ENCODE results near the gene ZNF527.
A peak's percentile ranks its signal among the peaks of the same experiment; 100 is the strongest.
"Not testable (repeated sequence)": the region's sequence is repeated elsewhere in the genome, so short reads cannot be mapped to it uniquely, and the experiment has no call there.

ZNF527 gene

GRCh38 chr19:37370880-37371661, at the start of gene ZNF527:
TSS of gene ZNF527 (plus strand) at chr19:37371099. CDS start at chr19:37374199, 3,100 bp downstream.
- DNase-seq, result peak; percentile 96

- no peak for DNase-seq
Observed at GRCh38 chr19:37329686-37330085, 41.2 kb upstream of the ZNF527 start.

- no peak for DNase-seq
Observed at GRCh38 chr19:37332839-37333238, 38.1 kb upstream of the ZNF527 start.

GRCh38 chr19:37333457-37333856, 37.4 kb upstream of the ZNF527 start:
- DNase-seq, result no peak

GRCh38 chr19:37334179-37335071, 36.5 kb upstream of the ZNF527 start:
- peak; percentile 85 to 86 for DNase-seq

GRCh38 chr19:37342753-37343152, 28.1 kb upstream of the ZNF527 start:
- no peak for DNase-seq

- DNase-seq, result no peak
Observed at GRCh38 chr19:37346091-37346490, 24.8 kb upstream of the ZNF527 start.

- DNase-seq, result no peak
Observed at GRCh38 chr19:37348060-37348459, 22.8 kb upstream of the ZNF527 start.

GRCh38 chr19:37353968-37354367, 16.9 kb upstream of the ZNF527 start:
- DNase-seq, result no peak

GRCh38 chr19:37355901-37356300, 15.0 kb upstream of the ZNF527 start:
- no peak for DNase-seq

GRCh38 chr19:37361994-37362393, 8.9 kb upstream of the ZNF527 start:
- DNase-seq, result no peak

GRCh38 chr19:37362733-37363132, 8.2 kb upstream of the ZNF527 start:
- DNase-seq, result no peak

GRCh38 chr19:37370386-37370879, 466 bp upstream of the ZNF527 start:
- not testable (repeated sequence) for DNase-seq

GRCh38 chr19:37389234-37389633, 18.3 kb downstream of the ZNF527 start:
- no peak for DNase-seq

- not testable (repeated sequence) for DNase-seq
Observed at GRCh38 chr19:37391399-37391798, 20.5 kb downstream of the ZNF527 start.

GRCh38 chr19:37401078-37401477, 30.2 kb downstream of the ZNF527 start:
- no peak for DNase-seq

- no peak for DNase-seq
Observed at GRCh38 chr19:37403403-37403802, 32.5 kb downstream of the ZNF527 start.

GRCh38 chr19:37406140-37406846, 35.4 kb downstream of the ZNF527 start:
- DNase-seq, result not testable (repeated sequence)

- no peak for DNase-seq
Observed at GRCh38 chr19:37412700-37413099, 41.8 kb downstream of the ZNF527 start.

- DNase-seq, result no peak
Observed at GRCh38 chr19:37413313-37414084, 42.6 kb downstream of the ZNF527 start.

Measured in activated CD4-positive, alpha-beta T cell treated with anti-CD3 and anti-CD28 coated beads, Interleukin-2, amount 50 U/mL, for 4 hours (primary cell).